B cell (primary cell): Measurements from ENCODE around the gene LGR5. TPM values are rescaled to one million over a fixed set of nuclear protein-coding genes. Genes with fewer than 3 reads are reported as not detected.

Source experiments
- ATAC-seq: fragments of 200-7000 bp; cut with Tn5 transposase; one replicate; pipeline ENCODE4 v1.10.0; 2021; ENCODE audit warnings: low read depth, mild to moderate bottlenecking, moderate number of reproducible peaks, moderate library complexity
- CTCF ChIA-PET: fragments of 350-600 bp; sonication (Branson Sonifier 250); formaldehyde crosslinking; loops from one replicate; lab custom pipeline; 2021; ENCODE audit warnings: antibody characterized with exemption, inconsistent platforms; lab: Charles Lee
- POLR2A ChIA-PET: fragments of 350-600 bp; sonication (Branson Sonifier 250); formaldehyde crosslinking; loops from one replicate; lab custom pipeline; 2021; ENCODE audit warnings: antibody characterized with exemption; lab: Charles Lee
- DNase-seq: peaks from one replicate; pipeline ENCODE4 v3.0.0; 2013
- H2AFZ ChIP-seq: 2 replicates; pipeline ENCODE4 v1.6.1; 2012; ENCODE audit warnings: mild to moderate bottlenecking, low read depth, low read length; ENCODE audit not compliant: insufficient read depth, poor library complexity, severe bottlenecking
- H3K27ac ChIP-seq, 2 donors: 1 replicate in 1 of 2; 2 replicates in 1 of 2; pipeline ENCODE4 v1.5.1; 2012 to 2013; ENCODE audit warnings: low read length in 2 of 2, mild to moderate bottlenecking in 2 of 2, moderate library complexity in 1 of 2
- H3K27me3 ChIP-seq, 4 experiments: fragments of 200-600 bp in 1 of 4; sonication (generic) in 1 of 4; replicated peaks in 1 of 4; 1 replicate in 2 of 4; 2 replicates in 2 of 4; pipeline versions ENCODE4 v1.6.1 to v1.7.0; 2013 to 2016; ENCODE audit warnings: low read length in 3 of 4, mild to moderate bottlenecking in 2 of 4, mixed read lengths in 1 of 4, moderate library complexity in 1 of 4; ENCODE audit not compliant: insufficient read depth in 4 of 4, control insufficient read depth in 3 of 4; ENCODE audit errors: control extremely low read depth in 1 of 4
- H3K36me3 ChIP-seq, 2 experiments: replicated peaks in 1 of 2; 1 replicate in 1 of 2; 2 replicates in 1 of 2; pipeline versions ENCODE4 v1.6.1 to v1.7.1; 2013; ENCODE audit warnings: low read length in 1 of 2; ENCODE audit not compliant: insufficient read depth in 2 of 2, control insufficient read depth in 1 of 2; ENCODE audit errors: control extremely low read depth in 1 of 2, extremely low read depth in 1 of 2
- H3K4me1 ChIP-seq, 2 donors: fragments of 200-600 bp in 1 of 2; sonication (generic) in 1 of 2; 1 replicate in 1 of 2; 2 replicates in 1 of 2; pipeline versions ENCODE4 v1.5.1 to v1.6.1; 2013 to 2017; ENCODE audit warnings: low read length in 2 of 2; ENCODE audit not compliant: control insufficient read depth in 2 of 2, insufficient read depth in 2 of 2
- H3K4me2 ChIP-seq: replicated peaks from 2 replicates; pipeline ENCODE3; 2012; ENCODE audit warnings: mild to moderate bottlenecking, low read depth, low read length; ENCODE audit not compliant: poor library complexity, severe bottlenecking
- H3K4me3 ChIP-seq, 5 experiments: fragments of 200-600 bp in 1 of 5; sonication (generic) in 1 of 5; 1 replicate in 3 of 5; 2 replicates in 2 of 5; pipeline versions ENCODE4 v1.5.1 to v1.7.0; 2011 to 2016; ENCODE audit warnings: low read length in 4 of 5, mild to moderate bottlenecking in 4 of 5, low read depth in 2 of 5, control low read depth in 1 of 5, moderate library complexity in 1 of 5; ENCODE audit not compliant: insufficient read depth in 1 of 5; ENCODE audit errors: control extremely low read depth in 1 of 5, extremely low read depth in 1 of 5
- H3K79me2 ChIP-seq: fragments of 200-600 bp; sonication (generic); one replicate; pipeline ENCODE4 v1.6.0; 2016; ENCODE audit warnings: low read length; ENCODE audit not compliant: control insufficient read depth, insufficient read depth
- H3K9ac ChIP-seq: fragments of 200-600 bp; sonication (generic); 2 replicates; pipeline ENCODE4 v1.6.1; 2017; ENCODE audit warnings: mild to moderate bottlenecking, low read length, moderate library complexity
- H3K9me3 ChIP-seq, 3 donors: one replicate each; pipeline versions ENCODE4 v1.6.1 to v1.7.1; 2013; ENCODE audit warnings: low read length in 2 of 3; ENCODE audit not compliant: control insufficient read depth in 2 of 3, insufficient read depth in 1 of 3; ENCODE audit errors: control extremely low read depth in 1 of 3
- H4K20me1 ChIP-seq: 2 replicates; pipeline ENCODE4 v1.6.0; 2012; ENCODE audit warnings: mild to moderate bottlenecking, low read length; ENCODE audit not compliant: insufficient read depth, control insufficient read depth, poor library complexity, severe bottlenecking
- H3K27ac Mint-ChIP-seq: one replicate; pipeline ENCODE4 v1.8.0; 2021; ENCODE audit warnings: mixed read lengths
- H3K27me3 Mint-ChIP-seq: one replicate; pipeline ENCODE4 v1.8.0; 2021; ENCODE audit warnings: mixed read lengths
- H3K4me1 Mint-ChIP-seq: one replicate; pipeline ENCODE4 v1.8.0; 2021; ENCODE audit warnings: mixed read lengths
- H3K4me3 Mint-ChIP-seq: one replicate; pipeline ENCODE4 v1.8.0; 2021; ENCODE audit warnings: mixed read lengths
- H3K9me3 Mint-ChIP-seq: one replicate; pipeline ENCODE4 v1.8.0; 2022; ENCODE audit warnings: mixed read lengths; ENCODE audit not compliant: insufficient read depth
- CTCF ChIP-seq: fragments of 200-600 bp; IDR thresholded peaks from one replicate; pipeline ENCODE4 v1.8.0; 2022; ENCODE audit warnings: antibody characterized with exemption, mild to moderate bottlenecking
- EZH2 ChIP-seq: IDR thresholded peaks from 2 replicates; pipeline ENCODE4 v1.6.1; 2012; ENCODE audit warnings: borderline replicate concordance, low read depth, mild to moderate bottlenecking, moderate library complexity, low read length; ENCODE audit not compliant: insufficient read depth, poor library complexity, severe bottlenecking
- WGBS: methylation state at CpG from one replicate; pipeline ENCODE4 v1.1.5; 2013; ENCODE audit warnings: missing lambda C conversion rate; ENCODE audit not compliant: insufficient coverage; 5-methylcytosine and 5-hydroxymethylcytosine counted together
- intact Hi-C: fragments of 100-400 bp; cut with micrococcal nuclease; formaldehyde crosslinking; loops from one replicate; pipeline ENCODE4 v1.10.0; 2022
- polyA plus RNA-seq: library from polyadenylated mRNA; depleted of rRNA; stranded (reverse); fragments of >200 nt; gene quantifications from 2 replicates; pipeline ENCODE4 v1.2.3, GENCODE V29; 2012
- total RNA-seq, 2 donors: library from RNA; stranded (reverse); fragments of 120-200 nt in 1 of 2; gene quantifications; 1 replicate in 1 of 2; 2 replicates in 1 of 2; pipeline versions ENCODE4 v1.2.3 to v1.2.4, GENCODE V29; 2013 to 2022

The LGR5 gene
- total and polyA plus RNA-seq, 2 donors (not counting 1 experiment from before 2014, with no cell fraction given): 0.06 TPM; not detected in 1

DNA sequence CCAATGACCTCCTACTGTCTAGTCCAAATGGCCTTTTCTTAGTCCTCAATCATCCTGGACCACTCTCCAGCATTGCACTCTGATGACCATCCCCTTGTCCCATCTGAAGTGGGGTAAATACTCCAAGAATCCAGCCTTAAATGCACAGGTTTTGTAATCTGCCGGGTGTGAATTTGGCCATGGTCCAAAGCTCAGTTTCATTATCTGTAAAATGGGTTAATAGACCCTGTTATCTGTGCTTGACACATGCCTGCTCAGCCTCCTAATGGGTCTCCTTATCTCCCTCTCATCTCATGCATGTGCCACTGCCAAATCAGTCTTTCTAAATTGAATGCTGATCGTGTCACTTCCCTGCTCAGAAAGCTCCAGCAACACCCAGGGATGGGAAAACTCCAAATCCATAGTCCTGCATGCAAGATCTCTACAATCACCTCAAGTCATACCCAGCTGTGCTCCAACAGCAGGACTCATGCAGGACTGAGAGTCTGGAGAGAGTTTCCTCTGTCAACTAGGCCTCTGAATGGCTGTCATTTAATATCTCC, 22.3 kb downstream of the LGR5 start:
- H3K27ac ChIP-seq: no peak overlapping the region
- no peaks in the 10 kb centered on the region for H3K9me3 ChIP-seq
- H3K9me3 Mint-ChIP-seq: no peaks in the 10 kb centered on the region
- no peak overlapping the region for H3K4me3 Mint-ChIP-seq
- intact Hi-C loops: no loop called here
- POLR2A ChIA-PET: no interaction called here
- H3K27me3 ChIP-seq: peaks cover 0 to 5% (median 0%) of the 10 kb centered on the region in 4 experiments
- 85% methylated on average over 1 of the region's 2 CpGs for WGBS
- H3K9ac ChIP-seq: no peak overlapping the region
- no peak for TF ChIP-seq CTCF
- TF ChIP-seq EZH2: no peak
- H3K27ac Mint-ChIP-seq: no peak overlapping the region
- no peaks in the 10 kb centered on the region for H3K79me2 ChIP-seq
- CTCF ChIA-PET: no interaction called here
- no peaks in the 10 kb centered on the region for H4K20me1 ChIP-seq
- ATAC-seq: no peak
- H3K36me3 ChIP-seq: no peaks in the 10 kb centered on the region
- H3K4me1 ChIP-seq: no peaks in the 10 kb centered on the region
- no peak overlapping the region for H3K4me2 ChIP-seq
- no peak for DNase-seq
- H3K27me3 Mint-ChIP-seq: peaks cover 18% of the 10 kb centered on the region
- H3K4me1 Mint-ChIP-seq: no peaks in the 10 kb centered on the region
- no peak overlapping the region for H3K4me3 ChIP-seq
- H2AFZ ChIP-seq: no peak overlapping the region

- no peak overlapping the region for H3K4me2 ChIP-seq
- Mint-ChIP-seq H3K27ac (no peak overlapping the region), H3K9me3 (no peaks in the 10 kb centered on the region), H3K4me1 (no peaks in the 10 kb centered on the region), H3K4me3 (no peak overlapping the region), H3K27me3 (peaks cover 24% of the 10 kb centered on the region)
- no peaks in the 10 kb centered on the region for H4K20me1 ChIP-seq
- intact Hi-C loops: no loop called here
- H3K4me1 ChIP-seq: no peaks in the 10 kb centered on the region
- no peaks in the 10 kb centered on the region for H3K9me3 ChIP-seq
- H2AFZ ChIP-seq: no peak overlapping the region
- no peaks in the 10 kb centered on the region for H3K36me3 ChIP-seq
- ATAC-seq (no peak), DNase-seq (no peak)
- TF ChIP-seq EZH2 (no peak), CTCF (no peak)
- H3K4me3 ChIP-seq: no peak overlapping the region
- POLR2A ChIA-PET: no interaction called here
- H3K27ac ChIP-seq: no peak overlapping the region
- CTCF ChIA-PET: no interaction called here
- no peak overlapping the region for H3K9ac ChIP-seq
- no peaks in the 10 kb centered on the region for H3K79me2 ChIP-seq
- no peaks in the 10 kb centered on the region for H3K27me3 ChIP-seq
Observed at GRCh38 chr12:71465796-71466195, 26.2 kb downstream of the LGR5 start.
